ENCODE data around the gene SHISA2. TPM values are rescaled to one million over a fixed set of nuclear protein-coding genes. Genes with fewer than 3 reads are reported as not detected.

Gene SHISA2
- total and polyA plus RNA-seq, 2 of the 13 experiments (the other 11 are each of a cell fraction or from before 2014, with no cell fraction given) = not detected

DNA sequence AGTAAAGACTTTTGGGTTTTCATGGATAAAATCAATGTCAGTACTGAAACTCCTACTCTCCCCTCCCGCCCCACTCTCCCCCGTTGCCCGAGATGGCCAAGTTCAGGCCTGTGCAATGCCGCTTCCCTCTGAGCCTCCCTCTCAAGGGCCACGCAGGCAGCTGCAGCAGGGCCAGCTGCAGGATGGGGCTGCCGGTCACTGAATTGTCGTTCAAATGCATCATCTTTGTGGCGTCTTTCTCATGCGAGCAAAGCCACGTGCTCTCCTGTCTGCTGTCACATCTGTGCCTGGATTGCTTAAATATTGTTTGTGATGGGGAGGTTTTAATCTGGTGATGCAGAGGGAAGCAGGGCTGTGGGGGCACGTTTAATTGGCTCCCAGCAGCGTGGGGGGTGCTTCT is 26.6 kb downstream of the SHISA2 start (continued):
- TF ChIP-seq PHB2 (IDR thresholded peaks at IDR 0.05; ENCODE audit: partially characterized antibody) (no peak), IRX3 (CRISPR knock-in tag; IDR thresholded peaks at IDR 0.05; ENCODE audit: borderline replicate concordance, low read depth) (no peak), CC2D1A (CRISPR knock-in tag; IDR thresholded peaks at IDR 0.05) (no peak), TOPORS (CRISPR knock-in tag; IDR thresholded peaks at IDR 0.05) (no peak), SP140L (CRISPR knock-in tag; IDR thresholded peaks at IDR 0.05; ENCODE audit: borderline replicate concordance) (no peak), ZNF329 (CRISPR knock-in tag; IDR thresholded peaks at IDR 0.05; ENCODE audit: low read depth) (no peak)
- TF ChIP-seq, protein P1, sequence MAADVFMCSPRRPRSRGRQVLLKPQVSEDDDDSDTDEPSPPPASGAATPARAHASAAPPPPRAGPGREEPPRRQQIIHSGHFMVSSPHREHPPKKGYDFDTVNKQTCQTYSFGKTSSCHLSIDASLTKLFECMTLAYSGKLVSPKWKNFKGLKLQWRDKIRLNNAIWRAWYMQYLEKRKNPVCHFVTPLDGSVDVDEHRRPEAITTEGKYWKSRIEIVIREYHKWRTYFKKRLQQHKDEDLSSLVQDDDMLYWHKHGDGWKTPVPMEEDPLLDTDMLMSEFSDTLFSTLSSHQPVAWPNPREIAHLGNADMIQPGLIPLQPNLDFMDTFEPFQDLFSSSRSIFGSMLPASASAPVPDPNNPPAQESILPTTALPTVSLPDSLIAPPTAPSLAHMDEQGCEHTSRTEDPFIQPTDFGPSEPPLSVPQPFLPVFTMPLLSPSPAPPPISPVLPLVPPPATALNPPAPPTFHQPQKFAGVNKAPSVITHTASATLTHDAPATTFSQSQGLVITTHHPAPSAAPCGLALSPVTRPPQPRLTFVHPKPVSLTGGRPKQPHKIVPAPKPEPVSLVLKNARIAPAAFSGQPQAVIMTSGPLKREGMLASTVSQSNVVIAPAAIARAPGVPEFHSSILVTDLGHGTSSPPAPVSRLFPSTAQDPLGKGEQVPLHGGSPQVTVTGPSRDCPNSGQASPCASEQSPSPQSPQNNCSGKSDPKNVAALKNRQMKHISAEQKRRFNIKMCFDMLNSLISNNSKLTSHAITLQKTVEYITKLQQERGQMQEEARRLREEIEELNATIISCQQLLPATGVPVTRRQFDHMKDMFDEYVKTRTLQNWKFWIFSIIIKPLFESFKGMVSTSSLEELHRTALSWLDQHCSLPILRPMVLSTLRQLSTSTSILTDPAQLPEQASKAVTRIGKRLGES (CRISPR knock-in tag; IDR thresholded peaks at IDR 0.05; ENCODE audit: borderline replicate concordance) = no peak

DNA sequence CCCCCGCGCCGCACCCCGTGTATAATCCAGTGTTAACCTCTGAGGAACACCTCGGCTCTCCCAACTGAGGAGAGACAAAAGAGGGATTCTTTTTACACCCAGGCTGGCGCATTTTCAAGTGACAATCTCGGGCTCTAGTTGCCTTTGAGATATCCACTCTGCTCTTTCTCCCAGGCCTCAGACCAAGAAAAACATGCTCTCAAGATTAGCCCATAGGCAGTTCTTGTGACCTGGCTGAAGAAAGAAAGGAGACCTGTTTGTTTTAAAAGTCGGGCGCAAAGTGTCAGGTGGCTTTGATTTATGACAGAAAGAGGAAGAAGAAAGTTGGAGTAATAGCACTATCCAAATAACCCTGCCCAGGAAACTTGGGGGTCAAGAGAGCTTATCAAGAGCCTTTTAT is 27.3 kb downstream of the SHISA2 start:
- FAIRE-seq (no peak), DNase-seq (ENCODE audit: low spot score) (no peak), ATAC-seq (no peak)
- in situ Hi-C loops (cut with HindIII; ENCODE audit: extremely low pct_ligation_motif_present, low pct_unique_long_range_greater_than_20kb) = no loop called here
- H3K9ac ChIP-seq (ENCODE audit: insufficient read depth, low read depth, low read length) = no peak overlapping the region
- H3K27ac ChIP-seq (ENCODE audit: extremely low read length, insufficient read depth, low read length) = no peak overlapping the region
- no peaks in the 10 kb centered on the region for H3K4me1 ChIP-seq (ENCODE audit: insufficient read depth, low read length)
- intact Hi-C loops (cut with micrococcal nuclease; ENCODE audit: unreplicated experiment) = no loop called here
- WGBS (ENCODE audit: low lambda C conversion rate) = 56% methylated on average over 9 of the region's 9 CpGs
- no peaks in the 10 kb centered on the region for H3K36me3 ChIP-seq (replicated peaks in 1 of 2; ENCODE audit: control insufficient read depth in 1 of 2, insufficient read depth in 2 of 2, low read length in 2 of 2)
- no peak overlapping the region for H3K4me2 ChIP-seq (ENCODE audit: low read depth, low read length)
- peaks cover 0 to 15% of the 10 kb centered on the region in 2 experiments; a peak in 4 of 5 replicates for H3K27me3 ChIP-seq (ENCODE audit: control insufficient read depth in 1 of 2, insufficient read depth in 2 of 2, low read length in 2 of 2)
- no peak overlapping the region for H3K4me3 ChIP-seq (replicated peaks in 1 of 3; ENCODE audit: insufficient read depth in 1 of 3, low read depth in 2 of 3, low read length in 3 of 3)
- POLR2A ChIA-PET = no interaction called here
- no peak overlapping the region for H2AFZ ChIP-seq (ENCODE audit: low read length)
- no peaks in the 10 kb centered on the region for H3K9me3 ChIP-seq (ENCODE audit: low read length)
- no peaks in the 10 kb centered on the region for H4K20me1 ChIP-seq (ENCODE audit: insufficient read depth, low read length)
- H3K79me2 ChIP-seq (ENCODE audit: insufficient read depth, low read length) = no peaks in the 10 kb centered on the region
- no TSS peak for BruUV-seq (replicated peaks)
- CTCF ChIA-PET (ENCODE audit: low intra/inter-chr PET ratio, low total read pairs) = no interaction called here
- TF ChIP-seq NFE2L1 (CRISPR knock-in tag; IDR thresholded peaks at IDR 0.05; ENCODE audit: borderline replicate concordance) = no peak
- TF ChIP-seq HES4 (CRISPR knock-in tag; IDR thresholded peaks at IDR 0.05; ENCODE audit: borderline replicate concordance) = no peak
- no peak for TF ChIP-seq ZNF160 (CRISPR knock-in tag; IDR thresholded peaks at IDR 0.05)
- no peak for TF ChIP-seq KLF13 (CRISPR knock-in tag; IDR thresholded peaks at IDR 0.05)
- no peak for TF ChIP-seq ZNF577 (CRISPR knock-in tag; IDR thresholded peaks at IDR 0.05; ENCODE audit: borderline replicate concordance, low read depth)
- TF ChIP-seq, protein P2, sequence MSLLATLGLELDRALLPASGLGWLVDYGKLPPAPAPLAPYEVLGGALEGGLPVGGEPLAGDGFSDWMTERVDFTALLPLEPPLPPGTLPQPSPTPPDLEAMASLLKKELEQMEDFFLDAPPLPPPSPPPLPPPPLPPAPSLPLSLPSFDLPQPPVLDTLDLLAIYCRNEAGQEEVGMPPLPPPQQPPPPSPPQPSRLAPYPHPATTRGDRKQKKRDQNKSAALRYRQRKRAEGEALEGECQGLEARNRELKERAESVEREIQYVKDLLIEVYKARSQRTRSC (CRISPR knock-in tag; IDR thresholded peaks at IDR 0.05; ENCODE audit: low read depth) = no peak
- no peak for TF ChIP-seq HOXA5 (CRISPR knock-in tag; IDR thresholded peaks at IDR 0.05)
- no peak for TF ChIP-seq SYNCRIP (IDR thresholded peaks at IDR 0.05; ENCODE audit: insufficient read depth, low read depth, low read length)
- no peak for TF ChIP-seq ZFP41 (CRISPR knock-in tag; IDR thresholded peaks at IDR 0.05; ENCODE audit: borderline replicate concordance)
- TF ChIP-seq, protein P3, sequence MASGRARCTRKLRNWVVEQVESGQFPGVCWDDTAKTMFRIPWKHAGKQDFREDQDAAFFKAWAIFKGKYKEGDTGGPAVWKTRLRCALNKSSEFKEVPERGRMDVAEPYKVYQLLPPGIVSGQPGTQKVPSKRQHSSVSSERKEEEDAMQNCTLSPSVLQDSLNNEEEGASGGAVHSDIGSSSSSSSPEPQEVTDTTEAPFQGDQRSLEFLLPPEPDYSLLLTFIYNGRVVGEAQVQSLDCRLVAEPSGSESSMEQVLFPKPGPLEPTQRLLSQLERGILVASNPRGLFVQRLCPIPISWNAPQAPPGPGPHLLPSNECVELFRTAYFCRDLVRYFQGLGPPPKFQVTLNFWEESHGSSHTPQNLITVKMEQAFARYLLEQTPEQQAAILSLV (CRISPR knock-in tag; IDR thresholded peaks at IDR 0.05; ENCODE audit: borderline replicate concordance) = no peak
- TF ChIP-seq AHR (CRISPR knock-in tag; IDR thresholded peaks at IDR 0.05) = no peak
- no peak for TF ChIP-seq KDM2A (CRISPR knock-in tag; IDR thresholded peaks at IDR 0.05; ENCODE audit: borderline replicate concordance, low read depth)

Measured in HepG2 (cell line).